K562 (cell line): ENCODE measurements around the gene ZNF260. TPM values are rescaled to one million over a fixed set of nuclear protein-coding genes. Genes with fewer than 3 reads are reported as not detected.
A peak's percentile ranks its signal among the peaks of the same experiment; 100 is the strongest.

Experiments
- ATF3 ChIP-seq, 2 experiments: fragments of 450-650 bp in 1 of 2; sonication (generic) in 1 of 2; formaldehyde crosslinking in 1 of 2; IDR thresholded peaks in 1 of 2; conservative IDR thresholded peaks in 1 of 2; 2 replicates each; pipeline versions ENCODE4 v1.6.1 to v1.8.1; 2016 to 2023; ENCODE audit warnings: mild to moderate bottlenecking in 2 of 2, moderate library complexity in 2 of 2, inconsistent platforms in 1 of 2, missing genetic modification reagents in 1 of 2
- ERF ChIP-seq: fragments of 450-650 bp; formaldehyde crosslinking; IDR thresholded peaks from 2 replicates; pipeline ENCODE4 v1.4.0; 2020; ENCODE audit warnings: mild to moderate bottlenecking, mixed read lengths
- ESRRB ChIP-seq: fragments of 250-450 bp; sonication (Bioruptor Pico); IDR thresholded peaks from 2 replicates; pipeline ENCODE4 v1.5.0; 2020; ENCODE audit warnings: mild to moderate bottlenecking, moderate library complexity, borderline replicate concordance
- ETV5 ChIP-seq: sonication (generic); formaldehyde crosslinking; IDR thresholded peaks from 2 replicates; pipeline ENCODE4 v1.4.0; 2020; ENCODE audit warnings: low read depth, mild to moderate bottlenecking, missing genetic modification reagents
- FIP1L1 ChIP-seq: fragments of 200-400 bp; formaldehyde crosslinking; IDR thresholded peaks from 2 replicates; pipeline ENCODE4 v1.6.1; 2018; ENCODE audit warnings: mild to moderate bottlenecking, low read depth, low read length; ENCODE audit not compliant: poor library complexity, severe bottlenecking
- KDM2B ChIP-seq: fragments of 250-450 bp; sonication (Bioruptor Pico); IDR thresholded peaks from 2 replicates; pipeline ENCODE4 v1.8.0; 2021; ENCODE audit warnings: mild to moderate bottlenecking, moderate library complexity
- MBD2 ChIP-seq: sonication (generic); IDR thresholded peaks from 2 replicates; pipeline ENCODE4 v1.6.1; 2016; ENCODE audit warnings: low read depth, borderline replicate concordance
- PHB2 ChIP-seq: fragments of 450-650 bp; IDR thresholded peaks from 2 replicates; pipeline ENCODE4 v1.6.1; 2017; ENCODE audit warnings: low read depth
- RBM22 ChIP-seq: fragments of 200-400 bp; formaldehyde crosslinking; IDR thresholded peaks from 2 replicates; pipeline ENCODE4 v1.6.1; 2018; ENCODE audit warnings: low read length, low read depth; ENCODE audit not compliant: poor library complexity, severe bottlenecking
- SNRNP70 ChIP-seq: fragments of 200-400 bp; formaldehyde crosslinking; optimal IDR thresholded peaks from 2 replicates; pipeline ENCODE3; 2017; ENCODE audit warnings: low read depth, low read length
- SP1 ChIP-seq: sonication (generic); formaldehyde crosslinking; IDR thresholded peaks from 2 replicates; pipeline ENCODE4 v1.8.1; 2022; ENCODE audit warnings: mild to moderate bottlenecking, missing genetic modification reagents
- TBL1XR1 ChIP-seq, 2 experiments: IDR thresholded peaks; 2 replicates each; pipeline ENCODE4 v1.6.1; 2012; ENCODE audit warnings: improper control_type of control experiment in 2 of 2, low read length in 2 of 2, mild to moderate bottlenecking in 1 of 2
- ZBTB11 ChIP-seq, 3 experiments: fragments of 200-800 bp in 1 of 3; fragments of 250-450 bp in 1 of 3; fragments of 450-650 bp in 1 of 3; sonication (Bioruptor Pico) in 1 of 3; sonication (Bioruptor generic) in 1 of 3; formaldehyde crosslinking in 1 of 3; IDR thresholded peaks; 2 replicates each; pipeline versions ENCODE4 v1.6.1 to v1.8.0; 2016 to 2022; ENCODE audit warnings: mild to moderate bottlenecking in 2 of 3, missing genetic modification characterization in 2 of 3, missing compliant biosample characterization in 1 of 3, moderate library complexity in 1 of 3
- ZNF263 ChIP-seq: sonication (generic); formaldehyde crosslinking; IDR thresholded peaks from 2 replicates; pipeline ENCODE4 v1.8.0; 2022; ENCODE audit warnings: mild to moderate bottlenecking, missing genetic modification reagents, borderline replicate concordance
- ZNF518B ChIP-seq: fragments of 250-450 bp; sonication (Bioruptor Pico); IDR thresholded peaks from 2 replicates; pipeline ENCODE4 v1.5.0; 2021; ENCODE audit warnings: mild to moderate bottlenecking, moderate library complexity
- polyA plus RNA-seq, 8 experiments: library from polyadenylated mRNA; depleted of rRNA in 4 of 8; stranded (reverse) in 5 of 8; unstranded in 3 of 8; fragments of >200 nt; fragmentation: Nextera tagmentation in 2 of 8; fragmentation: Illumina TruSeq in 1 of 8; extraction: Ambion mirVana in 2 of 8; extraction: Trizol in 1 of 8; gene quantifications; 2 replicates each; pipeline versions ENCODE4 v1.2.1 to v1.2.3, GENCODE V29; 2011 to 2014; ENCODE audit warnings: inconsistent platforms in 1 of 8, missing spikeins in 1 of 8
- total RNA-seq, 7 experiments: library from RNA; depleted of rRNA in 6 of 7; stranded (reverse); fragments of >200 nt in 6 of 7; fragmentation: Illumina TruSeq in 2 of 7; extraction: Trizol in 2 of 7; gene quantifications; 2 replicates each; pipeline versions ENCODE4 v1.2.1 to v1.2.3, GENCODE V29; 2011 to 2021; ENCODE audit warnings: low replicate concordance in 1 of 7
- TF ChIP-seq, protein P1 (sequence below): fragments of 450-650 bp; IDR thresholded peaks from 2 replicates; pipeline ENCODE4 v1.6.1; 2016; ENCODE audit warnings: missing biosample characterization, missing genetic modification characterization

ZNF260 gene
- total and polyA plus RNA-seq, 9 of the 15 experiments (the other 6 are each of a cell fraction or from before 2014, with no cell fraction given): 2.6 to 16.6 (median 5.8) TPM

DNA sequence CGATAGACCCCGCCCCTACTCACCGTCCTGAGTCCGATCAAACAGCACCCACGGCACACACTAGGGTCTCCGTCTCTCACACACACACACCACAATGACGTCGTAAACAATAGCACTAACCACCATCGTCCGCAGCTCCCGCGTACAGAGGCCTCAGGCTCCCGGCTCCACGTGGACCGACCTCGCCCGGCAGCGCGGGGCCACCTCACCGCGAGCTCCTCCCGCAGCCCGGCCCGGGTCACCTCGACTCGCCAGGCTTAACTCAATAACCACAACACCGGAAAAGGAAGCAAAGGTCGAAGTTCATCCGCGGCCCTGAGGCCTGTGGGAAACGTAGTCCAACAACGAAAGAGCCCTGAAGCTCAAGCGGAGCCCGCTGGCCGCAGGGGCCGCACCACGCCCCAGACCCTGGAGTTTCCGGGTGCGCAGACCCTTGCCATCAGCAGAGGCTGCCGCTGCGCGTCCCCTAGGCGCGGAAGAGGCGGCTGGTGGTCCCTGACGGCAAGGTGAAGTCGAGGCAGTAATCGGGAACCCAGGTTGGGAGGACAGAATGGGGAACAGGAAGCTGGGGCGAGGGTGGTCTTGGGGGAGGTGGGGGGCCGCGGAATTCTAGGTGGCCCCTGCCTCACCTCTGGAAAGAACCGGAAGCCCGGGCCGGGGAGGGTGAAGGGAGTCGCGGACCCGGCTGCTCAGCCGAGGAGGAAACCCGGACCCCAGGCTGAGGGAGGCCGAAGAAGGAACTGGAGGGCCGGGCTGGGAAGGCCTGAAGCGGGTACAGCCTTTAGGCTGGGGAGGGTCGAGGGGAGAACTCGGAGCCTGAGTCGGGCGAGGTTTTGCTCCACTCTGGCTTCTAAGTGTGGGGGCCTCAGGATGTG lies 45.2 kb upstream of the ZNF260 start, which contains the start of gene ZNF529 (continued):
- peak; percentile 16; the same call in 1 of the 2 replicates for TF ChIP-seq KDM2B
- peak; percentile 85 for TF ChIP-seq ETV5 (CRISPR knock-in tag)
- peak; percentile 71; the same call in 1 of the 2 replicates for TF ChIP-seq ATF3 (IDR thresholded peaks at IDR 0.05)
- TF ChIP-seq ATF3 (CRISPR knock-in tag; conservative IDR thresholded peaks at IDR 0.05): no peak
- TF ChIP-seq, protein P1, sequence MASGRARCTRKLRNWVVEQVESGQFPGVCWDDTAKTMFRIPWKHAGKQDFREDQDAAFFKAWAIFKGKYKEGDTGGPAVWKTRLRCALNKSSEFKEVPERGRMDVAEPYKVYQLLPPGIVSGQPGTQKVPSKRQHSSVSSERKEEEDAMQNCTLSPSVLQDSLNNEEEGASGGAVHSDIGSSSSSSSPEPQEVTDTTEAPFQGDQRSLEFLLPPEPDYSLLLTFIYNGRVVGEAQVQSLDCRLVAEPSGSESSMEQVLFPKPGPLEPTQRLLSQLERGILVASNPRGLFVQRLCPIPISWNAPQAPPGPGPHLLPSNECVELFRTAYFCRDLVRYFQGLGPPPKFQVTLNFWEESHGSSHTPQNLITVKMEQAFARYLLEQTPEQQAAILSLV (tag): no peak
- TF ChIP-seq FIP1L1: peak; percentile 78
- peak; percentile 87 for TF ChIP-seq MBD2
- no peak for TF ChIP-seq SNRNP70
- TF ChIP-seq ZNF263: no peak; the same call in 1 of the 2 replicates
- peak; percentile 64; the same call in 1 of the 2 replicates for TF ChIP-seq SP1 (CRISPR knock-in tag)
- no peak for TF ChIP-seq RBM22
- TF ChIP-seq ESRRB: no peak
- no peak for TF ChIP-seq PHB2
- TF ChIP-seq ERF (CRISPR knock-in tag): no peak
- TF ChIP-seq ZBTB11 (CRISPR knock-in tag; IDR thresholded peaks at IDR 0.05): peak in 1 of 3 experiments; percentile 81; a peak in 2 of 6 replicates
- TF ChIP-seq ZNF518B (CRISPR knock-in tag): no peak
- TF ChIP-seq TBL1XR1 (IDR thresholded peaks at IDR 0.05; ENCODE audit: low read length in 2 of 2): peak in 1 of 2 experiments; percentile 59; a peak in 2 of 4 replicates
